Activated CD4-positive, CD25-positive, alpha-beta regulatory T cell (primary cell): ENCODE results near the gene DENND1A.

Source experiments
- DNase-seq, 4 experiments: peaks; one replicate each; lab custom pipeline; 2025; lab: John Stamatoyannopoulos, UW

The DENND1A gene

GRCh38 chr9:123424552-123425225 is 505.2 kb downstream of the DENND1A start:
- DNase-seq = no peak

GRCh38 chr9:123424131-123424530 is 505.8 kb downstream of the DENND1A start:
- DNase-seq = no peak

GRCh38 chr9:123423311-123423640 is 506.6 kb downstream of the DENND1A start:
- DNase-seq = no peak

GRCh38 chr9:123422635-123423310 is 507.2 kb downstream of the DENND1A start:
- DNase-seq = no peak

- DNase-seq = no peak
Observed at GRCh38 chr9:123421801-123422455, 508.0 kb downstream of the DENND1A start.

GRCh38 chr9:123421186-123421585 is 508.7 kb downstream of the DENND1A start:
- DNase-seq = no peak

GRCh38 chr9:123420592-123421111 is 509.3 kb downstream of the DENND1A start:
- no peak for DNase-seq

GRCh38 chr9:123419721-123420591 is 510.0 kb downstream of the DENND1A start:
- DNase-seq = no peak

GRCh38 chr9:123419091-123419490 is 510.8 kb downstream of the DENND1A start:
- DNase-seq = no peak

GRCh38 chr9:123418506-123418905 is 511.4 kb downstream of the DENND1A start:
- no peak for DNase-seq

GRCh38 chr9:123418052-123418430 is 511.9 kb downstream of the DENND1A start:
- DNase-seq = no peak

- DNase-seq = no peak
Observed at GRCh38 chr9:123417289-123418051, 512.5 kb downstream of the DENND1A start.

- no peak for DNase-seq
Observed at GRCh38 chr9:123416176-123416575, 513.8 kb downstream of the DENND1A start.

GRCh38 chr9:123414936-123415930 is 514.7 kb downstream of the DENND1A start:
- DNase-seq = no peak

GRCh38 chr9:123414204-123414603 is 515.7 kb downstream of the DENND1A start:
- no peak for DNase-seq

- DNase-seq = no peak
Observed at GRCh38 chr9:123412171-123412820, 517.6 kb downstream of the DENND1A start.

GRCh38 chr9:123411636-123412035 is 518.3 kb downstream of the DENND1A start:
- DNase-seq = no peak

GRCh38 chr9:123411191-123411590 is 518.7 kb downstream of the DENND1A start:
- no peak for DNase-seq

- DNase-seq = no peak
Observed at GRCh38 chr9:123410281-123410910, 519.5 kb downstream of the DENND1A start.
